GM12891 (cell line): ENCODE measurements around the gene GRP.

Source experiments
- DNase-seq: peaks from one replicate; pipeline ENCODE4 v3.0.0; 2011; ENCODE audit warnings: low spot score; ENCODE audit not compliant: insufficient read length
- FAIRE-seq: peaks from 2 replicates; lab custom pipeline; 2011; peaks lifted over from hg19 to GRCh38; lab: Jason Lieb, UNC
- PAX5 ChIP-seq: IDR thresholded peaks from 2 replicates; pipeline ENCODE4 v1.6.1; 2011; ENCODE audit warnings: low read length, moderate library complexity, mild to moderate bottlenecking; ENCODE audit not compliant: insufficient read depth, severe bottlenecking
- POLR2A ChIP-seq: IDR thresholded peaks from 2 replicates; pipeline ENCODE4 v1.6.1; 2011; ENCODE audit warnings: low read depth, low read length, control low read depth
- POLR2AphosphoS5 ChIP-seq: IDR thresholded peaks from 2 replicates; pipeline ENCODE4 v1.6.1; 2011; ENCODE audit warnings: low read depth, low read length, control low read depth
- POU2F2 ChIP-seq: IDR thresholded peaks from 2 replicates; pipeline ENCODE4 v1.6.1; 2011; ENCODE audit warnings: low read depth, mild to moderate bottlenecking, control low read depth, low read length, moderate library complexity
- SPI1 ChIP-seq: IDR thresholded peaks from 2 replicates; pipeline ENCODE4 v1.6.1; 2011; ENCODE audit warnings: low read depth, low read length, control low read depth
- TAF1 ChIP-seq: IDR thresholded peaks from 2 replicates; pipeline ENCODE4 v1.6.1; 2011; ENCODE audit warnings: low read depth, low read length, control low read depth

Gene GRP

DNA sequence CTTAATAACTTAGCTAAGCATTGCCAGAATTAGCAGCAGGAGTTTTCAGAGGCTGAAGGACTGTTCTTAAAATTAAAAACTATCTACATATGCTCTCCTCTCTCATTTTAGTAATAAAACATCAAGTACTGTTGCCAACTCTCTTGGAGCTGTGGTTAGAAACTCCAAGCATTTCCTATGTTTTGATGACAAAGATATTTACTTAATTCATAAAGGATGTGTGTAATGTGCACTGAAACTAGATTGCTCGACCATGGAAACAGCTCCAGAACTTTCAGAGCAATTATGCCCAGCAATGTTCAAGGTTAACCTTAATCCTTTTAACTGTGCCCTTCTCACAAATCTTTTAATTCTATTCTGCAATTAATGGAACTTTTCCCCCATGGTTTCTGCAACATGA is 8.4 kb downstream of the GRP start:
- FAIRE-seq (no peak), DNase-seq (no peak)
- TF ChIP-seq POU2F2: no peak

DNA sequence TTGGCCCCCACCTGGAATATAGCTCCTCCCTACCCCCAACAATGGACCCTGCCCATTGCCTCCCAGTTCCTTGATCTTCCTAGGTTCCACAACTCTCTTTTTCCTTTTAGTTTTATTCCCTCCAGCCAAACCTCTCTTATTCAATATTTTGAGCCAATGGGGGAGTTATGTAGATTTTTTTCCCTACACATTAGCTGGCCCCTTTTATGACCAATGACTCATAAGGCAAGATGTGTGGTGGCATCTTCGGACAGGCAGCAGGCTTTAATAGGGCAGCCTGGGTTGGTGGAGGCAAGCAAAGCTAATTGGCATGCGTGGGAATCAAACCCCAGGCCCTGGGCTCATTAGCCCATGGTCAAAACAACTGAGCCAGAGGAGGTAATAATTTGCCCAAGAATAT is 9.2 kb downstream of the GRP start:
- DNase-seq (no peak), FAIRE-seq (no peak)
- no peak for TF ChIP-seq POLR2A
- TF ChIP-seq TAF1: no peak
- no peak for TF ChIP-seq SPI1
- no peak for TF ChIP-seq PAX5
- no peak for TF ChIP-seq POLR2AphosphoS5
- no peak for TF ChIP-seq POU2F2

DNA sequence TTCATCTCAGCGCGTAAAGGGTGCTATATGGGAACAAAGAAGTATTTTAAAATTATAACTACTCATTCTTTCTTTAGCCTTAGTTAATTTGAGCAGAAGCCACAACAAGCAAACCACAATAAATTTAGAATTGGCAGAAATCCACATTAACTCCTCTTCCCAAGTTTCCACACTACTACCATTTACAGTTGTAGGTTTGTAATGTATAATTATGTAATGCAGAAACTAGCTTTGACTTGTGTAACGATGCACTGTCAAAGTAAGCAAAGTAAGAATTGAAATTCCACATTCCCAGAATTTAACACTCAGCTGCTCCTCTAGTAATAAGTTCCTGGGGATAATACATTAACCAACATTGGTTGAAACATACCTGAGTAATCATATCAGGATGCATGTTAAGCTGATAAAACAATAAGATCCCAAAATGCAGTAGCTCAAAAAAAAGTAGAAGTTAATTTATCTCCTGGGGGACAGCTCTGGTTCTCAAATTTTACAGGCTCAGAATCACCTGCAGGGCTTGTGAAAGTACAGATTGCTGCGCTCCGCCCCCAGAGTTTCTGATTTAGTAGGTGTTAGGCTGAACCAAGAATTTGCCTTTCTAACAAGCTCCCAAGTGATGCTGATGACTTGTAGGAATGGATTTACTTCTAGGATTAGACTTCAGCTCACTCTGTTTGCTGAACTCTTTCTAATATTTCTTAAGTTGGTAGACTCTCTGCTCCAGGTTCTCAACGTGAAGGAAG is 9.9 kb downstream of the GRP start:
- no peak for FAIRE-seq
- no peak for DNase-seq
- TF ChIP-seq TAF1: no peak
- no peak for TF ChIP-seq SPI1

GRCh38 chr18:59231114-59231513 is 11.2 kb downstream of the GRP start:
- DNase-seq (no peak), FAIRE-seq (no peak)
- TF ChIP-seq PAX5 (no peak), POLR2A (no peak), TAF1 (no peak), POU2F2 (no peak), POLR2AphosphoS5 (no peak), SPI1 (no peak)

DNA sequence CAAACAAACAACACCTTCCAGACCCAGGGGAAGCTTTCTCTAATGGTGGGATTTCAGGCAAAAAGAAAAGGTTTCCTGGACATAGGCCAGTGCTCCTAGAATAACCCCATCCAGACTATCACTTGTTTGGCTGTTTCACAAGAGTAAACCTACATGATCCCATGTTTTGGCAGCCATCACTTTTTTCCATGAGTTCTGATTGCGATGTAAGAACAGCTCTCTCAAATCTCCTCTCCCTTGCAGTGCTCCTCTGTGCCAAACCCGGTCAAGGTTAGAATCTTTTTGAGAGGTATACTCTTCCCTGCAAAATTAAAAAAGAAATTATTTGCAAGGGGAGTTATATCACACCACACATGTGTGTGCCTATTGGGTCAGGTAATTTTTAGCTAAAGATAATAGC is 11.9 kb downstream of the GRP start:
- FAIRE-seq: no peak
- TF ChIP-seq POU2F2 (no peak), POLR2A (no peak), POLR2AphosphoS5 (no peak), PAX5 (no peak), SPI1 (no peak), TAF1 (no peak)

GRCh38 chr18:59232309-59233016 is 12.5 kb downstream of the GRP start:
- no peak for DNase-seq
- FAIRE-seq: no peak
- no peak for TF ChIP-seq TAF1
- no peak for TF ChIP-seq POU2F2
- no peak for TF ChIP-seq SPI1
- TF ChIP-seq POLR2AphosphoS5: no peak
- no peak for TF ChIP-seq PAX5
- TF ChIP-seq POLR2A: no peak

More for the DNA sequence above, 11.9 kb downstream of the GRP start:
- DNase-seq: no peak

DNA sequence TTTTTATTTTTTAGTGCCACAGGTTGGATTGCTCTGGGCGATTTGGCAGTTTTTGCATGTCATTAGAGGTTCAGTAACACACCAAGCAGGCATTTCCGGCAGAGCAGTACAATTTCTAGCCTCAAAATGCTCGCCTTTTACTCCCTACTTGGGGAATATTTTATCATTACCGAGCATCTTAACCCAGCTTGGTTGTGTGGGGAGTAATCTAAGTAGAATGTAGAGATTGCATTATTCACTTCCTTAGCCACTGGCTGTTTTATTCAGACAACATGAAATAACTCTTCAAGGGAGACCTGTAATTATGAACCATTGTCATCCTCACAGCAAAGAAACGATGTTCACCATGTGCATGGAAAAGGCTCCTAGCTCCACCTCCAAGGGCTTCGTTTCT is 13.1 kb downstream of the GRP start:
- TF ChIP-seq TAF1: no peak
- TF ChIP-seq PAX5: no peak
- TF ChIP-seq POLR2AphosphoS5: no peak
- no peak for TF ChIP-seq POU2F2
- no peak for TF ChIP-seq SPI1
- no peak for TF ChIP-seq POLR2A
- DNase-seq (no peak), FAIRE-seq (no peak)

GRCh38 chr18:59238385-59238784 is 18.4 kb downstream of the GRP start:
- no peak for FAIRE-seq
- TF ChIP-seq POLR2A (no peak), POU2F2 (no peak), SPI1 (no peak), PAX5 (no peak), POLR2AphosphoS5 (no peak), TAF1 (no peak)
- DNase-seq: no peak

DNA sequence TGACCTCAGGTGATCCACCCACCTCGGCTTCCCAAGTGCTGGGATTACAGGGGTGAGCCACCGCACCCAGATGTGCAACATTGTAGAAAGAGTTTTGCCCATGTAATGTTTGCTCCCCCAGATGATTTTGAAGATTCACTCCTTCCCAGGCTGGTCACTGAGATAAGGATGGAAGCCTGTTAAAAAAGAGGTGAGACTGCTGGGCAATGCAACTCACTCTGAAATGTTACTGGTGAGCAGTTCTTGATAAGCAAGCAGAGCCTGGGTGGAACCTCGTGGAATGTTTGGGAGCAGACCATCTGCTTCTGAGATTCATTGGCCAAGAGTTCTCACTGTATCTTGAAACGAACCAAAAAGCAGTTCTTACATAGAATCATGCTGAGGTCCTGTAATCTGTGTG is 19.7 kb downstream of the GRP start:
- DNase-seq: no peak
- no peak for TF ChIP-seq SPI1
- TF ChIP-seq POLR2A: no peak
- TF ChIP-seq POLR2AphosphoS5: no peak
- TF ChIP-seq POU2F2: no peak
- TF ChIP-seq TAF1: no peak
- no peak for TF ChIP-seq PAX5
- no peak for FAIRE-seq

DNA sequence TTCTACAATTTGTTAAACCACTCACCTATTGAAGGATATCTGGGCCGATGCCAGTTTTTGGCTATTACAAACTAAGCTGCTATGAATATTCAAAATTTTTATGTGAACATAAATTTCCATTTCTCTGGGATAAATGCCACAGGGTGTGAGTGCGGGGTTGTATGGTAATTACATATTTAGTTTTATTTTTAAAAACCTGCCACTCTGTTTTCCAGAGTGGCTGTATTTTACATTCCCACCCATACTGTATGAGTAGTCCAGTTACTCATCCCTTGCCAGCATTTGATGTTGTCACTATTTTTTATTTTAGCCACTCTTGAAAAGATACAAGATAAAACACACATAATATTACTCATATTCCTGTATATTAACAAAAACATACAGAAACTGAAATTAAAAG is 22.9 kb downstream of the GRP start:
- DNase-seq (no peak), FAIRE-seq (no peak)
- no peak for TF ChIP-seq PAX5
- no peak for TF ChIP-seq POU2F2
- TF ChIP-seq SPI1: no peak
- no peak for TF ChIP-seq TAF1
- no peak for TF ChIP-seq POLR2A
- TF ChIP-seq POLR2AphosphoS5: no peak
